Measurements from ENCODE around the gene FRAS1. TPM values are rescaled to one million over a fixed set of nuclear protein-coding genes. Genes with fewer than 3 reads are reported as not detected.
"Not testable (repeated sequence)": the region's sequence is repeated elsewhere in the genome, so short reads cannot be mapped to it uniquely, and the experiment has no call there.

The FRAS1 gene
- under 0.01 and 0.10 TPM in 2 replicates for total RNA-seq (2014; rRNA removed; shearing (Covaris generic))

DNA sequence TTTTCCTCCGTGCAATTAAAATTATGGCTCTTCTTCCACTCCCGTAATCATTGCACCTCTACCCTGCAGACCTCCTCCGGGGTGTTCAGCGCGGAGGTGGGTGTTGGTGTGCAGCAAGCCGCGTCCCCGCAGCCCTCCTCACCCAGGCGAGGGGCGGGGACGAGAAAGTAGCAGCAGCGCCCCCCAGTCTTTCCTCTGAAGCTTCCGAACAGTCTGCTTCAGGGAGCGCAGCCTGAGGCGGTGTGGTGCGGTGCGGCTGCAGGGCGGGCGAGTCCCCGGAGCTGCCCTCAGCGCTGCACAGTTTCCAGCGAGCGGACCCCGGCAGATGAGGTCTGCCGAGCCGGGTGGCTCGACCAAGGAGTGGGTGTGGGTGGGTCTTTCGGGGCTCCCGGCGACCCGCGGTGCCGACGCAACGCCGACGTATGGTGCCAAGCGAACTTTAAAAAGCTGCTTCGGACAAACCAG is at the start of gene FRAS1:
FRAS1 (plus strand) TSS at position 189 of the 465 bp plus-strand sequence. CDS start 687 bp downstream, outside the sequence.
- DNase-seq (ENCODE audit: low read depth): no peak

GRCh38 chr4:78011003-78011402 is 46.1 kb upstream of the FRAS1 start:
- DNase-seq (ENCODE audit: low read depth): not testable (repeated sequence)

DNA sequence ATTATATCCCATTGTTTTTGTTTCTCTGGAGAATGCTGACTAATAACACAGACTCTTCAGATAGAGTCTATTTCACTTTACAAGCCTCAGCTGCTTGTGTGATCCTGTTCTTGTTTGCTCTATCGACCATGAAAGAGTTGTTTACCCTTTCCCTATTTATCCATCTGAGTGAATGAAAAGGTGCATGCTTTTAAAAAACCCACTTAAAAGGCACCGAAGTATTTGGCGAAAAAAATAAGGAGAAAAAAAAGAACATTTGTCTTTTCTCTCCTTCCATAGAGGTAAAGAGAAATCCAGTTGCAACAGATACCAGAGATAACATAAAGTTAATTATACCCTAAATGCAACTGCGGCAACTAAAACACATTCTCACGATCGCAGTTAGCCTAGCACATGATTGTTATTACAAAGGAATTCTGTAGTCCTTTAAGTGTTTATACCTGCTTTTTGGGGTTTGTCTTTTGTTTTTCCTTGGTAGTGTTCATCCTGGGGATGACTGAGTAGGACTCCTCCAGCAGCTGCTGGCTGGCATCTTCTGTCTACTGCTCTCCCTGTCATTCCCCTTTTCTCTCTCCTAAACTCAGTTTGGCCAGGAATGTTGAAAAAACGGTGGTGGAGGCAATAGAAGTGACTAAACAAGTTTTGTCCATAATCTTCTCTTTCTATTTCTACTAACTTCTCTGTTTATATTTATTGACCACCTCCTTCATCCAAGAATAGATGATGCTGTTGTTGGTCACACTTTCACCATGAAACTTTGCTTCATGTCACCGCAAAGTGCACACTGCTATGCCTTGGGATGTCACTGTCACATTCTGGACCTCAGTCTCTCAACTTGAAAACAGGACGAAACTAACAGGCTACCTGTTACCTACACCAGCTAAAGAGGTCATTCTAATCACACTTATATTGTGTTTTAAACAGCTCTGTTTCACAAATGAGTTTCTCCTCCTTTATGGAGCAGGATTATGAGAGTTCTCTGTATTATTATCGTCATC is 41.9 kb upstream of the FRAS1 start:
- no peak for DNase-seq (ENCODE audit: low read depth)

- no peak for DNase-seq (ENCODE audit: low read depth)
These were observed 38.7 kb upstream of the FRAS1 start for GRCh38 chr4:78018271-78019049.

DNA sequence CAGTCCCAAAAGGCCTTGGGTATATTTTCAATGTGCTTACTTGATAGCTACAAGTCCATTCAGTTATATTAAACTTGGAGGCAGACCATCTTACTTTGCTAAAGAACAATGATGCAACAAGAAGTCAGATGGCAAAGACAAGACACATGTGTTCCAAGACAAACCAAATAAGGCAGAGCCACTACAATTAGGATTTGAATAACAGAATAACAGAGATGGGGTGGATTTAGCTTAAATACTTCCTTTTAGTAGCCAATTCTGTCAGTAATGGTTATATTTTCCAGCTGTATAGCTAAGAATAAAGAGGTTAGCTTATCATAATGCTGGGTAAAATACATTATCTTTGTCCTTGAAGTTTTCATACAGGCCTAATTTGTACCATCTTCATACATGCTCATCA is 37.7 kb upstream of the FRAS1 start:
- DNase-seq (ENCODE audit: low read depth): no peak

DNA sequence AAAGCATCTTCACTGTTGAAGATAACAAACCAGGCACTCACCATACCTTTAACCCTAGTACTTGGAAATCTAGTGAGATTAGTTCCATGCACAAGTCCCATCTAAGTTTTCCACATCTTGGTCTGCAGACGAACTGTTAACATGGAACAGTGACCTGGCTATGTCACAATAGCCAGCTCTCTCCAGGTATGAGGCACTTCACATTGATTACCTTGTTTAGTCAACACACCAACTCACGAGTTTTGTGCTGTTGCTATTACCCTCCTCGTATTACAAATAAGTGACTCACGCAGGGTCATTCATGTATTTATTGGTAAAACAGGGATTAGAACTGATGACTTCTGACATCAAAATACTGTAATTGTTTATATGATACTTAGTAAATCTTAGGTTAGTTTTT is 36.4 kb upstream of the FRAS1 start:
- DNase-seq (ENCODE audit: low read depth): no peak

DNA sequence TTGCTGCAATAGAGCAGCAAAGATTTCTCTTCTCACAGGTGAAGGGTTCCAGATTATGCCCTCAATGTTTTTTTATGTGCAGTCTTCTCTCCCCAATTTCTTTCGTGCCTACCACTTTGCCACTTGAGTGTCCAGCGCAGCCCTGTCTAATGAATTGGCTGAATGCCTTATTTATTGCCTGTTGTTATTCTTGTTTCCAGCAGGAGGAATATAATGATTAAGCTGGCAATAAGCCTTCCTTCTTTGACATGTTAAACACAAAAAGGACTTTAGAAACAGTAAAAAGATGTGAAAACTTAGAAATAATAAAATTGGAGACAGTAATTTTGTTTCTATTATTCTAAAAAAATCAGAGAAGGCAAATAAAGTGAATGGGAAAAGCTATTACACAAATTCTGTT is 34.6 kb upstream of the FRAS1 start:
- no peak for DNase-seq (ENCODE audit: low read depth)

GRCh38 chr4:78024085-78024484 is 33.0 kb upstream of the FRAS1 start:
- DNase-seq (ENCODE audit: low read depth): no peak

GRCh38 chr4:78024576-78025091 is 32.5 kb upstream of the FRAS1 start:
- DNase-seq (ENCODE audit: low read depth): no peak

- no peak for DNase-seq (ENCODE audit: low read depth)
These were observed 25.6 kb upstream of the FRAS1 start for GRCh38 chr4:78031417-78031950.

GRCh38 chr4:78032446-78032845 is 24.7 kb upstream of the FRAS1 start:
- DNase-seq (ENCODE audit: low read depth): no peak

DNA sequence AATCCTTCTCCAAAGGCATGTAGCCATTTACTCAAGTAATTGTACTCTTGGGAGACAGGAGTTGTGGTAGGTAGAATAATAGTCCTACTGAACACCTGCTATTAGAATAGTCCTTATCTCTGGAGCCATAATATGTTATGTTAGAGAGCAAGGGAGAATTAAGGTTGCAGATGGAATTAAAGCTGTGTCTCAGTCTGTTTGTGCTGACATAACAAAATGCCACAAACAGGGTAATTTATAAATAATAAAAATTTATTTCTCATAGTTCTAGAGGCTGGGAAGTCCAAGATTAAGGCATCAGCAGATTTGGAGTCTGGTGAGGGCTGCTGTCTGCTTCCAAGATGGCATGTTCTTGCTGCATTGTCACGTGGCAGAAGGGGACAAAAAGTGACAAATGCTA is 24.2 kb upstream of the FRAS1 start:
- DNase-seq (ENCODE audit: low read depth): no peak

DNA sequence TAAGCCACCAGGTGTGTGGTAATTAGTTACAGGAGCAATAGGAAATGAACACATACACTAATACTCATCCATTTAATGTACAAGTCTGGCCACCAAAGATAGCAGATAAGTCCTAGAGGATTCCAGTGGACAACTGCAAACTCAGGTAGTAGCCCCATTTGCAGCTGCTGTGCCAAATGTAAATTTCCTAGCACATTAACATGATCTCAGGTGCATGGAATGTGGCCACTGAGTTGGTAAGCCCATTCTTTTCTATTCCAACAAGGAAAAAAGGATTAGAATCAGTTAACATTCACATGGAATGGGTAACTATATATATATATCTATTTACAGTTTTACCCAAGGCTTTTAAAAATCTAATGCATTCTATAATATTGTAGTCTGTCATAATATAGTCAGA is 23.3 kb upstream of the FRAS1 start:
- no peak for DNase-seq (ENCODE audit: low read depth)

DNA sequence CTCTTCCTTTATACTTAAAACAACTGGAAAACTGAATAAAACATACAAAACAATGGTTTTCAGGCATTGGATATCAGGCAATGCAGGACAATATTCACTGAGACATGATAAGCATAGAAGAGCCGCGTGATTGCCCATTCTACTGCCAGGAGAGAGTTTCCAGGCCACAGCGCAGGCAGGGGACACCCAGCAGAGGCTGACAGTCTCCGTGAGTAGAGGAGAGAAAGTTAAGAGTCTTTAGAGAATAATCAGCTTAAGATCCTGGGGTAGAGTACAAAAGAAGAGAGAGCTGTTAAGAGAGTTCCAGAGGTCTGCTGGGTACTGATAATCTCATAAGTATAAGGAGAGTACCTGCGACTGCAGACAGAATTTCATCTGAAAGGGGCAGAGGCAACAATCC is 18.4 kb upstream of the FRAS1 start:
- no peak for DNase-seq (ENCODE audit: low read depth)

GRCh38 chr4:78039678-78040077 is 17.4 kb upstream of the FRAS1 start:
- DNase-seq (ENCODE audit: low read depth): no peak

DNA sequence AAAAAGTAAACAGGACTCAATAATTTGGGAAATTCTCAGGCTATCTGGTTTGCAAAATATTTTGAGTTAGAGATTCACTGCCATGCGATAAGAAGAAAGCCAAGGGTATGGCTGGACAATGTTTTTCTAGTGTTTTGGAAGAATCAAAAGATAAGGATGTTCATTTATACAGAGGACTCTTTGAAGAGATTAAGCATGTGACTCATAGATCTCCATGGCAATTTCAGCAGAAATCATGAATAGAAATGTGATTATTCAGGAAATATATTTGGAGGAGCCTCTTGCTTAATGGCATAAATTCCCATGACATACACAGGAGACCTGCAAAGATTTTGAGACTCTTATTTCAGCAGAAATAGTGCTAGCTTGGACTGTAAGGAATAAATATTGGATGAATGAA is 16.7 kb upstream of the FRAS1 start:
- DNase-seq (ENCODE audit: low read depth): no peak

- no peak for DNase-seq (ENCODE audit: low read depth)
These were observed 9.8 kb upstream of the FRAS1 start for GRCh38 chr4:78047366-78047765.

DNA sequence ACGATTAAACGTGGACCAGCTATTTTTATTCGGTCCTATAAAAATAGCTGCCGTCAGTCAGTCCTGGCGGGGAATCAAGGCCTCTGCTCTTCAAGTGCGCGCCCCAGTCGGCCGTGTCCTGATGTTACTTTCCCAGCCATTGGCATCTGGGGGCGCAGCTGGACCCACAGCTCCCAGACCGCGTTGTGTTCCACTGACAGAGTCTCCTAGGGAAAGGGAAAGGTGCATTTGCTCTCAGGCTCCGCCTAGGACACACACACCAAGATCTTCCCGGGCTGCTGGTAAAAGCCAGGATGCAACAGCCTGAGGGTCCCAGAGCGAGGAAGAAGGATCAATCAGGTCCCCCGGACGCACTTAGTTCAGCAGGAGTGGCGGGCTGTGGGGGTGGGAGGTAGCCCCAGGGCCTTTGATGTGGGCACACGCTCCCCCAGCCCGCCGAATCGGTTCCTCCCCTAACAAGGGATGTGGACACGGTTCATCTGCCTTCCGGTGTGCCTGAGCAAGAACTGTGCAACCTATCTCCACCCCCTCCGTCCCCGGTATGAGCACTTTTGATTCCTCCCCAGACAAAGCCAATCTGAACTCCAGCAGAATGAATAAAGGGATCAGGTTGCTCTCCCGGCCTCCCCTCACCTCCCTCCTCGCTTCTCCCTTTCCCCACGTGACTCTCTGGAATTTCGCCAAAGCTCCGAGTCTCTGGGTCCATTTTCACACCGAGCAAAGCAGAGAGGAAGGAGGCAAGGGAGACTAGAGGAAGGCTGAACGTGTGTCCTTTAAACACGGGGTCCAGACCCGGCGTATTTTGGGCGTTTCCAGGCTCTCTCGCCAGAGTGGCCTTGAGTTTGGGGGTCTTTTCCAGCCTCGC is 626 bp upstream of the FRAS1 start:
- peak; percentile 47 for DNase-seq (ENCODE audit: low read depth)

- peak; percentile 16 for DNase-seq (ENCODE audit: low read depth)
These were observed 752 bp downstream of the FRAS1 start for GRCh38 chr4:78057600-78058550.

All from RPMI7951 (cell line).